KBM-7 (cell line): ENCODE data around the gene RPL38.
A peak's percentile ranks its signal among the peaks of the same experiment; 100 is the strongest.
"Not testable (repeated sequence)": the region's sequence is repeated elsewhere in the genome, so short reads cannot be mapped to it uniquely, and the experiment has no call there.

Experiments
- DNase-seq: peaks from one replicate; pipeline ENCODE4 v3.0.0-alpha.2; 2015
- in situ Hi-C: fragments of 300-500 bp; cut with MboI; formaldehyde crosslinking; loops from 2 replicates; pipeline ENCODE4 v1.14.3; 2020; ENCODE audit warnings: low sequenced_read_pairs, low pct_unique_long_range_greater_than_20kb, mixed read lengths

RPL38 gene

DNA sequence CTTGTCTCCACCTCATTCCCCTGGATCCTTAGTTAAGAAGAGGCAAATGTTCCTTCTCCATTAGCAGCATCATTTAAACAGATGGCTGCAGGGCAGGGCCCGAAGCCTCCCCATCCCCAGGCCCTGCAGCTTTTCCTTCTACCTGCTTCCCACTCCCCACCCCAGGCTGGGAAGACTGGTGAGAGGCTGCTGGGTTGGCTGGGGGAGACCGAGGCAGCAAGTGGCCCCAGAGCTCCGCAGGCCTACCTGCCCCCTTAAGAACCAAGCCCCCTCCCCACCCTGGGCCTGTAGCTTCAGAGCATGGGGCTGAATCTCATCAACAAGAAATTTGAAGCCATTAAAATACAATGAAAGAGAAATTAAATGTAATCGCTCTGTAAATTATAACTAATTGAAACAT, 22.1 kb upstream of the RPL38 start:
- in situ Hi-C loops: no loop called here
- DNase-seq: no peak

DNA sequence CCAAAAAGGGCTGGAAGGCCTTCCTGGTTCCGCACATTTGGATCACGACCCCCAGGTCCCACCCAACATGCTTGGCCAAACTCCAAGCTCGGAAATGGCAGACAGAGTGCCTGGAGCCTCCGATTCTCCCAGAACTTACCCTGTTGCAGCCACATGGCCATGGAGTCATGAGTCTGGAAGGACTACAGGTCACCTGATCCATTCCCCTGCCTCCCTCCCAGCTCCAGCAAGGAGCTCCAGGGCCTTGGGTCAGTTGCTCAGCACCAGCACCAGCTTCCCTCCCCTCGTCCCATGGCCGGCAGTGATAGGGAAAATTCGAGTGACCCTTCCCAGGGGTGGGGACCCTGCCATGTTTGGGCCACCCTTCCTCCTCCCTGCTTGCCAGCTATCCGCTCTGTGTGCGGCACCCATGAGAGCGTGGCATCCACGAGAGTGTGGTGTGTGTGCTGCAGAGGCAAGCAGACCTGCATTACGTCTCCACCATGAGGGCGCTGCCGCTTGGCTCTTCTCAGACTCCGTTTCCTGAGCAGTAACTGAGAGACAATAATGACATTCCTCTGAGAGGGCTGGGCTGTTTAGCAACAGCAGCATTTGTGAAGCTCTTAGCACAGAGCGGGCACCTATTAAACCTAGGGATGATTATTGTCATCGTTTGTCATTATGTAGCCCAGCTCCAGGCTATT, 21.3 kb upstream of the RPL38 start:
- in situ Hi-C loops: no loop called here
- no peak for DNase-seq

DNA sequence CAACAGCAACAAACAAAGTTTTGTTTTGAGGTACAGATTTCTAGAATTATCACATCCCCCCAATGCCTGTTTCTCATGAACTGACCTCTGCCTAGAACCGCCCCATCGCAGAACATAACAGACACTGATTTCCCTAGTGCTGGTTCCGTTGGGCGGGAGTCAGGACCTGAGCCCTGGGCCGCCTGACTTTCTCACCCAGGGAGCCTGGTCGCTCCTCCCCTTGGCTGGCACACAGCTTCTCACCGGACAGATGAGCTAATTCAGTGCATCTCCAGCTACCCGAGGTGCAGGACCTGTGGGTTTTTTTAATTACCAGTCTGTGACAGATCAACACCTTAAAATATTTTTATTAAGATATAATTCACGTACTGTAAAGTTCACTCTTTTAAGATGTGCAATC, 20.1 kb upstream of the RPL38 start:
- no peak for DNase-seq
- in situ Hi-C loops: no loop called here

DNA sequence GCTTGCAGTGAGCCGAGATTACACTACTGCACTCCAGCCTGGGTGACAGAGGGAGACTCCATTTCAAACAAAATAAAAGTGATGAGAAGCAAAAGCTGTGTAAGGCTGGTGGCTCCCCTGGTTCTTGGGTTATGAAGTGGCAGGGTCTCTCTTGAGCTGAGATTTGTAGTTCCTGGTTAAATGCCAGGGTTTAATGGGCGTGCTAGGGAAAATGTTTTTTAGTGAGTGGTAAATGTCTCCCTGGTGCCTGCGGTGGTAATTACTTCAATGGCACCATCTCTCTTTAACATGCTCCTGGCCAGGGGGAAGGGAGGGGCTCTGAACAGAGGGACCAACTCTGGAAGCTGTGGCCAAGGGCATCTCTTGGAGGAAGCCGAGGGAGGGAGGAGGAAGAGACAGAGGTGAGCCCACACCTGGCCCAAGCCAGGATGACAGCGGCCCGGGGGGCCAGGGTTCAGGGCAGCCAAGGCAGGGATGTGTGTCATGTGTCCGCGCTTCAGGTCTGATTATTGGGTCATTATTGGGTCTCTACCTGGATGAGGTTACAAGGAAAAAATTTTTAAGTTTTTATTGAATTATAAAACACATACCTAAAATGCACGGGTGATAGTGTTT, 17.8 kb upstream of the RPL38 start:
- DNase-seq: no peak
- in situ Hi-C loops: no loop called here

DNA sequence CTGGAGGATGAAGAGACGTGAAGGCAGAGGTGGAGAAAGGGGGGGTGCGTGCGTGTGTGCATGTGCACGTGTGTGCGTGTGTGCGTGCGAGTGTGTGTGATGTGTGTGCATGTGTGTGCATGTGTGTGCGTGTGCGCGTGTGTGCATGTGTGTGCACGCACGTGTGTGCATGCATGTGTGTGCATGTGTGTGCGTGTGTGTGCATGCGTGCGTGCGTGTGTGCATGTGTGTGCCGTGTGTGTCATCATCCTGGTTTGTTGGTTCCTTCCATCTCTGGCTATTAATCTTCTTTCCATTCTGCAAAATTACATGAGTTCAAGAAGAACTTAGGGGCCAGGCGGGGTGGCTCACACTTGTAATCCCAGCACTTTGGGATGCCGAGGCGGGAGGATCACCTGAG, 17.0 kb upstream of the RPL38 start:
- DNase-seq: no peak
- in situ Hi-C loops: no loop called here

DNA sequence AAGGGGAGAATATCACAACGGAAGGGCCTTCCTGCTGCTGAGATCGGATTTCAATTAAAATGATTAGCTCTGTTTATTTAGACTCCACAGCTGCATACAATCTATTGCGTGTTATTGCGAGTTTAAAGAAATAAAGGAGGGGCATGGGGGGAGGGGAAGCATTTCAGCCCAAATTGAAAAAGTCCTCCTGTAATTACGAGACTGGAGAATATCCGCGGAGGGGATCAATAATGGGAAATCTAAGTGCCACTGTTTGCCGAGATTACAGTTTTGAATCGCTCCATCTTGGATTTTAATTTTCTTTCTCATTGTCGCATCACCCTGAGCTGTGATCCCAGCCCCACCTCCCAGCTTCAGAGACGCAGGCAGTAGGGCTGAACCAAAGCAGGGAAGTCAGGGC, 15.7 kb upstream of the RPL38 start:
- DNase-seq: no peak
- in situ Hi-C loops: no loop called here

DNA sequence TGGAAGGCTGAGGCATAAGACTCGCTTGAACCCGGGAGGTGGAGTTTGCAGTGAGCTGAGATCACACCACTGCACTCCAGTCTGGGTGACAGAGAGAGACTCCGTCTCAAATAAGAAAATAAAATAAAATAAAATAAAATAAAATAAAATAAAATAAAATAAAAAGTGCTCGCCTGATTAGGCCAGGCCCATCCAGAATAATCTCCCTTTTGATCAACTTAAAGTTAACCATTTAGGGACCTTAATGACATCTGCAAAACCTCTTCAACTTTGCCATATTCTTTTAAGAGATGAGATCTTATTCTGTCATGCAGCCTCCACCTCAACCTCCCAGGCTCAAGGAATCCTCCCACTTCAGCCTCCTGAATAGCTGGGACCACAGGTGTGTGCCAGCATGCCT, 14.8 kb upstream of the RPL38 start:
- DNase-seq, in situ Hi-C loops: not testable (repeated sequence)

DNA sequence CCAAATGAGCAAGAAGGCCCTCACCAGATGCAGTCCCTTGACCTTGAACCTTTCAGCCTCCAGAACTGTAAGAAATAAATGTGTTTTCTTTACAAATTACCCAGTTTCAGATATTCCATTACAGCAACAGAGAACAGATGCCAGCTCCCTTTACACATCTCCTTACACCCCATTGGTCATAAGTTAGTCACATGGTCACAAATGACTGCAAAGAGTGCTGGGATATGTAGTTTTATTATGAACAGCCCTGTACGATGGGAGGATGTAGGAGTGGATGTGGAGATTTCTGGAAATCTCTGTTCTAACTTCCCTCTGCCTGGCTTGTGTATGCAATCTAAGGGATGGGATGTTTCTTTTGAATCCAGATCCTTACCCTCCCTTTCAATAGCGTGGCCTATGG, 13.3 kb upstream of the RPL38 start:
- peak; percentile 40 for DNase-seq
- in situ Hi-C loops: no loop called here

DNA sequence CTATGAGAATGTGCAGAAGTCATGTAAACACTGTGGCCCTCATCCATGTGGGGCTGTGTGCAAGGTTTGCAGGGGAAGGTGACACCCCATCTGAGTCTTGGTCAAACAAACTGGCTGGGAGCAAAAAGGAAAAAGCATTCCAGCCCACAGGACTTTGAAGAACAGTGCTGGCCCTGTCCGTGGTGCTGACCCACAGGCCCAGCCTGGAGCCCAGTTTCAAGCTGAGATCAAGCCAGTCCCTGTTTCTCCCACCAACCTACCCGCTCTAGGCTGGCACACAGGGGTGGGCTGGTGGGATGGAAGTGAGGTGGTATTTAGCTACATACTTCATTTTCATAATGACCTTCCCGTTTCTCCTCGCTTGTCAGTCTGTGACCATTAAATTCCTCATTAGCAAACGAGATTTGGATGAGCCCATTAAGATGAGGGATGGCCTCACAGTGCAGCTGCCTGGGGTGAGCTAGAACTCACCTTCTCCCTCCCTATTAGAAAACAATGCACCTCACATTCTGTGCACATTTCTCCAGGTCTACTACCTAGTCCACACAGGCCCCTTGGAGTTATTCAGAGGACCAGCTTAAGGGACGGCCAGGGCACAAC, 12.6 kb upstream of the RPL38 start:
- no peak for DNase-seq
- in situ Hi-C loops: no loop called here

DNA sequence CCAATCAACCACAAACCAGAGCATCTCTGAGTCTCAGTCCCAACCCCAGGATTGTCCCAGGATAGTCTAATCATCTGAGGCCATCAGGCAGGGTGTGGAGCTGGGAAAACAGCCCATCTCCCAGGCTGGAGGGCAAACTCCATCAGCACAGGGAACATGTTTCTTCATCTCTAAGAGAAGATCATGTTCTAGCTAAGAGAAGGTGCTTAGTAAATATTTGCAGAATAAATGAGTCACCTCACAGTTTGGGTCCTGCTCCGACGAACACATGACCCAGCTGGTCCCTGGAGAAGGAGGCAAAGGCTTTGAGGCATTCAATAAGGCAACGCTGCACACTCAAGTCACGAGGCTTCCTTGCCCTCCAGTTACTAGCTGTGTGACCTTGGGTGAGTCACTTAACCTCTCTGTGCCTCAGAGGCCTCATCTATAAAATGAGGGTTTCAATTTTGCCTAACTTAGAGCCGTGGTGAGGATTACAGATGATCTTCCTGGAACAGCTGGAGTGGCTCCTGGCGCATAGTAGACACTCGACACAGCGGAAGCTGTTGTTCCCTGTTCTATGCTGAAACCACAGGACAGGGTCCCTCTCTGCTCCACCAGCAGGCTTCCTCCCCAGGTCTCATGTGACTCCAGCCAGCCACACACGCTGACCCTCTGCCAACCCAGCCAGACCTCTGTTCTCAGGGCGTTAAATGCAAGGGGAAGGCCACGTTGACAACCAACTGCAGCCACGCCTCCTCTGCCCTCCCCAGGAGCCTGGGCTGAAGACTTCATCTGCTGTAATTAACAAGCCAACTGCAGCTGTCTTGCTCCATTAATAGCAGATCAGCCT, 10.3 kb upstream of the RPL38 start:
- DNase-seq: peak; percentile 37
- in situ Hi-C loops: no loop called here

DNA sequence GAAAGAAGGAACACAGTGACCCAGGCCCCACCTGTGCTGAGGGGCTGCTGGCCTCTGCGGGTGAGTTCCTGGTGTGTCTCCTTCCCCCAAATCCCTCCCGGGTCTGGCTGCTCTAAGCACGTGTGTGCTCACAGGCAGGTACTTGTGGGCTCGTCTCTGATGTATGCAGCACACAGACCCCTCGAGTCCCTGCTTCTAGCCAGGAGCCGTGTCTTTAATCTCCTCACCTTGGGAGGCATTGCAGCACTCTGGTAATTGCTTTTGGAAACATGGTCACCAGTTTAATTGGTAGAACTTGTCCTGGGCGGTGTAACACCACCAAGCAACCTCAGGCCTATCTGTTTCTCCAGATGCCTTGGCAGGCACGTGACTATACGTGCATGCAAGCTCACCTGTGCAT, 8.8 kb upstream of the RPL38 start:
- in situ Hi-C loops: no loop called here
- DNase-seq: no peak

DNA sequence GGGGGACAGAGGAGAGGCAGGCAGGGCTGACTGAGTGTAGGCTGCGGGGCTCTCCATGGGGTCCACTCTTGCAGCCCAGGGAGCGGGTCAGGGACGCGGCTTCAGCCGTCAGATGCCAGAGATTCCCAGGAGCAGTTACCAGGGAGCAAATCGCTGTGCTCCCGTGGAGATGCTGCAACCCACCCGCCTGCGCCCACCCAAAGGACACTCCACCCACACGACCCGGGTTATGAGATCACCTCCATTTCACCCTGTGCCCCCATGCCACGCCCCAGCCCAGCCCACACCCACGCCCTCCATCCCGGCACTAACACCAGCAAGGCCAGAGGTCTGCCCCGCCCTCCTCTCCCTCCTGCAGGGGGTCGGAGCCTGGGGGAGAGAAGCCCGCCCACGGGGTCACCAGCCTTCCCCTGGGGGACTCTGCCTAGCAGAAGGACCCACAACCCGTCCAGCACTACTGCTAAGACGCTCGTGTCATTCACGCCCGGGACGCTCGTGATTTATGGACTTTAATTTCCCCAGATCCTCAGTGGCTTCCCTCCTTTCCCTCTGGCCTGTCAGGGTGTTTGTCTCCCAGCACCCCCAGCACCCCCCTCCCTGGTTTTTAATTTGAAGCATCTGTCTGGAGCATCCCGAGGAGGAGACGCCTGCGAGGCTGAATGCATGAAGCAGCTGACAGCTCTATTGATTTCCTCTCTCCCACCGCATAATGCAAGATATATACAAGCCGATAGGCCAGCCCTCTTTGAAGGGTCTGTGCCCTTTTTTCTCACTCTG, 6.7 kb upstream of the RPL38 start:
- no peak for DNase-seq
- in situ Hi-C loops: no loop called here

DNA sequence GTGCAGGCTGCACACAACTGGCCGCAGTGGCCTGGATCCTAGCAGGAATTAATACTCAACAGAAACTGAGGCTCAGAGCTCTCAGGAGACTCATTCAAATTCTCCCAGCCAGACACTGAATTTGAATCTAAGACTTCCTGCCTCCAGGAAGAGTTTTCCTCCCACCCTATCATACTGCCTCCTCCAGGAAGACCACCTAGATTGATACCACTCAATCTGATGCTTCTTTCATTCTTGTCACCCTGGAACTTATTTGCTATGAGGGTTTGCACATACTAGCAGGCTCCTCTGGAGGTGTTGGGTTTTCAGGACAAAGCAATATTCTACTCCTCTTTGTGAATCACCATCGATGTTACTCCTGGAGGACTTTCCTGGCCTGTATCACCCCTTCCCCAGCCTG, 5.7 kb upstream of the RPL38 start:
- in situ Hi-C loops: no loop called here
- DNase-seq: no peak

DNA sequence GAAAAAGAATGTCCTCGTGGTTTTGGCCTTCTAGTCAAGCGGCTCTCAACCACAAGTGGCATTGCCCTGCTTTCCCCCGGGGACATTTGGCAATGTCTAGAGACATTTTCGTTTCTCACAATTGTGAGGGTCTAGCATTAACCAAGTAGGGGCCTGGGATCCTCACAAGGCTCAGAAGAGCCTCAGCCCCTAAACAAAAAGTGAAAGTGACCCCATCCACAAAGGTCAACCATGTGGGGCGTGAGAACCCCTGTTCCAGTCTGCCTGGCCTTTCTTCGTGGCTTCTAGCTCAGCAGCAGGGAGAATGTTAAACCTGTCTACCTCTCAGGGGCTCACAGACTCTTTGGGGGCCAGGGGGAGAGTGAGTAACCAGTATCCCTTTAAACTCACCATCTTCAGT, 4.8 kb upstream of the RPL38 start:
- in situ Hi-C loops: no loop called here

DNA sequence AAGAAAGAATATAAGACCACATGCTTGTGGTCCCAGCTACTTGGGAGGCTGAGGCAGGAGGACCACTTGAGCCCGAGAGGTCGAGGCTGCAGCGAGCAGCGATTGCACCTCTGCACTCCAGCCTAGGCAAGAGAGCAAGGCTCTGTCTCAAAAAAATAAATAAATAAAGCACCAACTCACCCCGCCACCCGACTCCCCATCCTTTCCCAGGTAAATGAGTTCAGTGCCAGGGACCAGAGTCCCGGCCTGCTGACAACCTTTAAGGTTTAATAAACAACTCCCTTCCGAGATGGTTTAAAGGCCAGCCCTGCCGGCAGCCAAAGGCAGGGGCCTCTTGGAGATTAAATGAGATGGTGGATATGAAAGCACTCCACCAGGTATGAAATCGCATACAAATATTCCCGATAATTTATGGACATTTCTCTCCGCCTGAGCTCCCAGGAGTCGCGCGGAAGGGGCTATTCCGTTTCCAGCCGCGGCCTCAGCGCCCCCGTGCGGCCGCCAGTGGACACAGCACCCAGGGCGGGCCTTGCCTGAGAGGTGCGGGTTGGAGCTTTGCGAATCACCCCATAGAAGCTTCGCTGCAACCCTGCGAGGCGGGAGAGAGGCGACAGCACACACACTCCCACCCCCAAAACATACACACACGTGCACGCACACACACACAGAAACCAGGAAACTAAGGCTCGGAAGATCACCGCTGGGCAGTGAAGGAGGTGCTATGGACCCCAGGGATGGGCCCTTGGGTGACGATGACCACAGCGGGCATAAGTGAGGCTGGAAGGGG, 4.0 kb upstream of the RPL38 start:
- DNase-seq: peak; percentile 75
- in situ Hi-C loops: no loop called here

More for the DNA sequence above, 4.8 kb upstream of the RPL38 start:
- DNase-seq: no peak

DNA sequence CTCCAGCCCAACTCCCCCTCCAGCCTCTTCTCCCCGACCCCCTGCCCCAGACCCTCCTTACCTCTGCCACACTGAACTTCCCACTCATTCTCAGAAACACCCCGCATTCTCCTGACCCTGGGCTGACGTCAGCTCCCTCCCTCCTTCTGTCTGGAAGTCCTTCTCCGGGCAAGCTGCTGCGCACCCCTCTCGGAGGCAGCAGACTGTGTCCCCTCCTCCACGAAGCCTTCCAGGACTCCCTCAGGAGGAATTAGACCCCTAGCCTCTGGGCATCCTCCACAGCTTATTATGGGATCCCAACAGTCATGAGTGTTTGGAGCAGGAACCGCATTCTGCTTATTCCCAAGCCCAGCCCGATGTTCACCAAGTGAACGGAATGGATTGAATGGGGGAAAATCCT, 3.4 kb upstream of the RPL38 start:
- in situ Hi-C loops: no loop called here
- no peak for DNase-seq

DNA sequence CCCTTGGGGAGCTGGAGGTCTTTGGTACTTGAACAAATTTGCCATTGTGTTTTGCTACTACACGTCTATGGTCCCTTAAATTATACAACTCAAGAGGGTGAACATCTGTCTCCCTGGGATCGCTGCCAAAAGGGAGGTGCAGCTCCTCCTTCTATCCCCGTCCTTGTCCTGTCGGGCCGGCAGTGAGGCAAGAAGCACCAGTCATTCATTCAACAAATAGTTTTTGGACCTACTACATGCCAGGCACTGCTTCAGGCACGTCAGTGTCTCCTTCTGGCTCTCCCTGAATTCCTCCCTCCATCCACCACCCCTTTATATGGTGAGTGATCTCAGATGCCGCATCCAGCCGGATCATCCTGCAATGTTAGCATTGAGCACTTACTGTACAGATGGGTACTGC, 2.2 kb upstream of the RPL38 start:
- in situ Hi-C loops: no loop called here
- no peak for DNase-seq

DNA sequence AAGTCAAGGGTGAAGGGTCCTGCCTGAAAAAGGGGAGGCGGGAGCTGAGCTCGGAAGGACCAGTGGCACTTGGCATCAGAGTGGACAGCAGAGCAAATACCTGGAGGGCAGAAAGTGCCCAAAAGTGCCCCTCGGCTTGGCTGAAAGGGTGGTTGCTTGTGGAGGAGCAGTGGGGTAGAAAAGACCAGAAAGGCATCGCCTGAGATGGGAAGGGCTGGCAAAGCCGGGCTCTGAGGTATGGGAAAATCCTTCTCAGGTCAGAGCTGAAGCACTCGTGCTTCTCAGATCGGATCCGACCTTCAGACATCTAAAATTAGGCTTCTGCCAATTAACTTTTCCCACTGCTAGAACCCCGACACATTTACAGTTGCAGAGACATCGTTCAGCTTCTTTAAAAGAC, 1.5 kb upstream of the RPL38 start:
- in situ Hi-C loops: no loop called here
- no peak for DNase-seq

DNA sequence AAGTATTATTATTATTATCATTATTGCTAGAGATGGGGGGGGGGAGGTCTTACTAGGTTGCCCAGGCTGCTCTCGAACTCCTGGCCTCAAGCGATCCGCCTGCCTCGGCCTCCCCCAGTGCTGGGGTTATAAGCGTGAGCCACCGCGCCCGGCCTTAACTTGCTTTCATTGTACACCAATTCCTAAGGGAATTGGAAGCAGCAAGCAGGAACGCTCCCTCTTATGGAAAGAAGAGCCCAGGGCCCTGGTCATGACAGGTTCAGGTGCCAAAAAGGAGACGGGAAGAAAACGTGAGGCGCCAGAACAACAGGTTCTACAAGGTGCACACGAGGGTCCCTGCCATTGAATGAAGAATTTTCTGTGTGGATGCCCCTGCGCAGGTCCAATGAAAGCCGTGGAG, 540 bp upstream of the RPL38 start:
- in situ Hi-C loops: no loop called here
- no peak for DNase-seq
